ENCODE measurements around the gene RND1.
"Not testable (repeated sequence)": the region's sequence is repeated elsewhere in the genome, so short reads cannot be mapped to it uniquely, and the experiment has no call there.

Gene RND1

DNA sequence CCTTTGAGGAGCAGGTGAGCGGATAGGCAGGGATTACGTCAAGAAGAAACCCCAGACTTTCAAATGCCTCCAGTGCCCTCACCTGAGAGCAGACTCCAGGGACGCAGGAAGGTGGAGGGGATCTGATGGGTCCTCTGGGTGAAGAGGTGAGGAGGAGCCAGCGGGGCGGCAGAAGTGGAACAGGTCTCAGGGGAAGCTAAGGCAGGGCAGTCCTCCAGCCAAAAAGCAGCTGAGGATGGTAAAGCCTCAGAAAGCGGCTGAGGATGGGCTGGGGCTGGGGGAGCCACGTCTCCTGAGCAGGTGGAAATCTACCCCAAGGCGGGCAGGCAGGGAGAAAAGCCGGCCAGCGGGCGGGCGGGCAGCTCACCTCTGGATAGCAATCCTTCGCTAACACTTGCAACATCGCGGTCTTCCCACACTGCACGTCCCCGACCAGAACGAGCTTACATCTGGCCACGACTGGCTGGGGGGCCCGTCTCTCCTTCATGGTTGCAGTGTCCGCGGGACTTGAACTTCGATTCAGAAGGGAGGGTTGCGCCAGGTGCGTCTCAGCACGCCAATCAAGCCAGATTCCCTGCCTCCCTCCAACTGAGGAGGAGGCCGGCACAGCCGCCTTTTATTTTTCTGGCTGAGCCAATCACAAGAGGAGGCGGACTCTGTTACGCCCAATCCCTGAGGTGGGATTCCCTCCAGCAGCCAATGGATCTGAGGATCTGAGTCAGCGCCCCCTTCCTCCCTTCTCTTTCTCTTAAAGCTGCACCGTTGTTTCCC is at the start of gene RND1:
TSS of gene RND1 (minus strand) at position 590 of the 771 bp plus-strand sequence. CDS start at position 487, 103 bp downstream.
- peak; percentile 95 for DNase-seq

DNA sequence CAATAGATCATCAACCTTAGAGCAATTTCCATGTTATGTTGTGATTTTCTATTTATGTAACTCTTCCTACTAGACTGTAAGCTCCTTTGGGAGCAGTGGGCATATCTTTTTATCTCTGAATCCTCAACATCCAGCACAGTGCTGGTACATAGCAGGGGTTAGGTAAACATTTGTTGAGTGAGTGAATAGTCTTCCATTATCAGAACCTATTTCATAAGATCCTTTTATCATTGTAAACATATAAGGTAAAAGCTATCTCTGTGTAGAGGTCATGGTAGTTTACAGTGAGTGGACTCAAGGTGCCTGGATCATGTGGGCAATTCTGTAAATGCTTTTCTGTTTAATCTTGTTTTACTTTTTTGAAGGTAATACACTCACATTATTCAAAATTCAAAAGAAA is 44.5 kb upstream of the RND1 start:
- no peak for DNase-seq

DNA sequence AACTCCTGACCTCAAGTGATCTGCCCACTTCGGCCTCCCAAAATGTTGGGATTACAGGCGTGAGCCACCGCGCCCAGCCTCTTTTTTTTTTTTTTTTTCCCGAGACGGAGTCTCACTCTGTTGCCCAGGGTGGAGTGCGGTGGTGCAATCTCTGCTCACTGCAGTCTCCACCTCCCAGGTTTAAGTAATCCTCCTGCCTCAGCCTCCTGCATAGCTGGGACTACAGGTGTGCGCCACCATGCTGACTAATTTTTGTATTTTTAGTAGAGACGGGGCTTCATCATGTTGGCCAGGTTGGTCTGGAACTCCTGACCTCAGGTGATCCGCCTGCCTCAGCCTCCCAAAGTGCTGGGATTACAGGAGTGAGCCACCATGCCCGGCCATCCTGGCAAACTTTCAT is 44.0 kb upstream of the RND1 start:
- not testable (repeated sequence) for DNase-seq

DNA sequence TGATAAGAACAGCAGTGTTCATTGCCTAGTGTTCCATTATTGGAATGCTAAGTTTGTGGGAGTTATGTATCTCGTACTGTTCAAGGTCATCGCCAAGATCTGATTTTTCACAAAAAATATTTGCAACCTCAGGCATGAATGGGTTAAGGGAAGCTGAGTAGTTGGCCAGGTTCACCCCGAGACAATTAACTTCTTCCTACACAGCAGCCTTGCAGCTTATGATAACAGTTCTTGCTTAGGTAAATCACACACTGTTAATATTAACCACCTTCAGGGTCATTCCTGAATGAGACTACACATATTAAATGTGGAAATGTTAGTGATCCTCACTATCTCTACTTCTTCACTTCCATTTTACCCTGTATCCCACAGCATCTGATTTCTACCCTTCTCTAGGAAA is 41.6 kb upstream of the RND1 start:
- DNase-seq, result no peak

DNA sequence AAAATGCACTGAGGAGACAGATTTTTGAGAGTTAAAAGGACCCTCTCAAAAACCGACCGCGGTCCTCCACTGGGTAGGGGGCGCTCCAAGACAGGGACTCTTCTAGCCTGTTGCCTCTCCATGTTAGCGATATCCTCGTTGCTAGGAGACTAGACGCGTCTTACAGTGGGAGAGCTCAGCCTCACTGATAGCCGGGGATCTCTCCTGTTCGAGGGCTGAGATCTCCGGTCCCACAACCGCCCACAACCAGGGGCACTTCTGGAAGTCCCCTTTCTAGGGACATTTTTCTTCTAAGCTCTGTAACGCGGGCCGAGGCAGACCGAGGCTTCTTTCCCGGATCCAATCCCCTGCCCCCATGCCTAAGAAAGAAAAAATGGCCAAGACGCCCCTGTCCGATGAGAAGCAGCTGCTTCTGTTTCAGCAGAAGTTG is 38.3 kb upstream of the RND1 start:
- peak; percentile 79 for DNase-seq

DNA sequence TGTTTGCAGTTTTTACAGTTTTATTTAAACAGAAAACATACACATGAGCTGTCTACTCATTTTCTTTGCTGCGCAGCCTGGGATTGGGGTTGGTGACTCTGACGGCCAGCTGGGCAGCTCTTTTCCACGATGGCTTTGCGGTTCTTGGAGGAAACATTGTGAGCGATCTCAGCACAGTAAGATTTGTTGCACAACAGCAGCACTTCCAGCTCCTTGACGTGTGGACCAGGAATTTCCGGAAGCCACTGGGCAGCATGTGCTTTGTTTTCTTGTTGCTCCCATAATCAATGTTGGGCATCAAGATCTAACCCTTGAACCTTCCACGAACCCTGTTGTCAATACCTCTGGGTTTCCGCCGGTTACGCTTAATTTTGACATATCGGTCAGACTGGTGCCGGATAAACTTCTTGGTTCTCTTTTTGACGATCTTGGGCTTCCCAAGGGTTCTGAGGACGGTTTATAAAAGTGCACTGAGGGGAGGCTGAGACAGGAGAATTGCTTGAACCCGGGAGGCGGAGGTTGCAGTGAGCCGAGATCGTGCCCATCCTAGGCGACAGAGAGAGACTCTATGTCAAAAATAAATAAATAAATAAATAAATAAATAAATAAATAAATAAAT is 37.8 kb upstream of the RND1 start:
- DNase-seq, result no peak

DNA sequence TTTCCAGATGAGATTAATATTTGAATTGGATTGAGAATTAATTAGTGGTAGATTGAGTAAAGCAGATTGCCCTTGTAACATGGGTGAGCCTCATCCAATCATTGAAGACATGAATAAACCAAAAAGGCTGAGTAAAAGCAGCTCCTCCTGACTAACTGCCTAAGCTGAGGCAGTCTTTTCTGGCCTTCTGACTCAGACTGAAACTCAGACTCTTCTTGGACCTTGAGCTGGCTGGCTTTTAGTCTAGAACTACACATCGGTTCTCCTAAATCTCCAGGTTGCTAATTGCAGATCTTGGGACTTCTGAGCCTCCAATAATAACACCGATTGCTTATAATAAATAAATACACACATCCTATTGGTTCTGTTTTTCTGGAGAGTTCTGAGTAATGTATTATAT is 35.6 kb upstream of the RND1 start:
- no peak for DNase-seq

DNA sequence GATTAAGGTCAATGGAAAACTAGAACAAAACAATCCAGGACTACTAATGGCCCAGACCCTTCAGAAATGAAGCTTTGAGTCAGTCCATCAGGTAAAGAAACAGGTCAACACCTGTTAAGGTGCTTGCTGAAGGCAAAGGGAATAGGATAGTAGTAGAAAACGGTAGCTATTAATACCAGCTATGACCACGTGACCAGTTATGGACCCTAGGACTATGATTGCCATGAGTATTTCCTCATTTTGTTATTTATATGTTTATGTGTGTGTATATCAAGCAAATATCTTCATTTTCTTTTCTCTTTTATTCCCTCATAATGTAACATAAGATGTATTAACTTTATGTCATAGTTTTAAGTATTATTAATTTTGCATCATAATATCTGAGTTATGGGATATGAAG is 34.0 kb upstream of the RND1 start:
- DNase-seq, result no peak

DNA sequence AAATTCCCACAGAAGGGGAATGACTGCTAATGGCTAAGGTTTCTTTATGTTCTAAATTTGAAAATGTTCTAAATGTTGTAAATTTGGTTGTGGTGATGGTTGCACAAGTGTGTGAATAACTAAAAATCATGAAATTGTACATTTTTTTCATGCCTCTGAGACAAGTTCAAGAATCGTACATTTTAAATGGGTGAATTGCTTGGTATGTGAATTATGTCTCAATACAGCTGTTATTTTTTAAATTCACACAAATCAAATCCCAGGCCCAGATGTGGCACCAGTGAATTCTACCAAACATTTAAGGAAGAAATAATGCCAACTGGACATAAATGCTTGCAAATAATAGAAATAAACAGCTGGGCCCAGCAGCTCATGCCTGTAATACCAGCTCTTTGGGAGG is 28.6 kb upstream of the RND1 start:
- DNase-seq, result no peak

DNA sequence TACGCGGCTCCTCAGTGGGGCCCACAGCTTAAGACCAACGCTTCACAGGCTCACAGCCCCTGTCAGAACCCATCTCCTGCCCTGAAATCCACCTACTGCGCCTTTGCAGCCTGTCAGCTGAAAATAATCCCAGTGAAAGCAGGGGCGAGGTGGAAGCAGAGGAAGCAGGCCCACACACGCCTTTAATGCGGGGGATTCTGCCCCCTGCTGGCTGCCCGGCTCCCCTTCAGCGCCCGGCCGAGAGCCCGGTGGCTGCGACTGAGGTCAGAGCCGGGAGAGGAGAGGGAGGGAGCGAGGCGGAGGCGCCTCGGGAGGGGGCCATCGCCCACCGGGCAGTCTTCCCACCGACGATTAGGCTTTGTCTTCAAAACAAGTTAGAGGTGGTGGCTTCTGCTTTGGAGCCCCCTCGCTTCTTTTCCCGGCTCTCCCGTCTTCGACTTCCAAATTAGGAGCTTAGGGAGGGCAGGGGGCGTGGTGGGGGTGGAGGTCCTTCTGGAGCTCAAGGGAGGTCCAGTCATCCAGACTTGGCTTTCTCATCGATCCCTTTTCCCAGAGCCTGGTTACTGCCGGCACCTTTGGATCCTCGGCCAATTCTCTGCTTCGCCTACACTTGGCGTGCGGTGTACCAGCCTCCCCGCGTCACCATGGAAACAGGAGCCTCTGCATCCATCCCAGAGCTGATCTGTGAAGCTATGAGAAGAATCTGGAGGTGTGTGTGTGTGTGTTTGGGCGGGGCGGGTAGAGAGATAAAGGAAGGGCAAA is 25.2 kb upstream of the RND1 start:
- peak; percentile 63 for DNase-seq

DNA sequence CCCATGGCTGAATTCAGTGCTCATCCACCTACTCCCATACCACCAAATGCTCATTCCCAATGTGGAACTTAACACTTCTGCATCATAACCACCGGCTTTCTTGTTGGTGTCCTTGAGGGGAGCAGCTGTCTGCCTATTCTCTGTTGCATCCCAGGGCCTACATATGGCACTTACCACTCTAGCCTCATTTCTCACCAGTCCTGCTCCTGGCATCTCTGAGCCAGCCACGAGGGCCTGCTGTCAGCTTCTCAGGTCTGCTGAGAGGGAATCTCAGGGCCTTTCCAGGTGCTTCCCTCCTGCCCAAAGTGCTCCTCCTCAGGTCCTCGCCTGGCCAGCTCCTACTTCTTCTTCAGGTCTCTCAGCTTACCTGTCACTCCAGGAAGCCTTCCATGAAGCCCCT is 24.0 kb upstream of the RND1 start:
- DNase-seq, result no peak

DNA sequence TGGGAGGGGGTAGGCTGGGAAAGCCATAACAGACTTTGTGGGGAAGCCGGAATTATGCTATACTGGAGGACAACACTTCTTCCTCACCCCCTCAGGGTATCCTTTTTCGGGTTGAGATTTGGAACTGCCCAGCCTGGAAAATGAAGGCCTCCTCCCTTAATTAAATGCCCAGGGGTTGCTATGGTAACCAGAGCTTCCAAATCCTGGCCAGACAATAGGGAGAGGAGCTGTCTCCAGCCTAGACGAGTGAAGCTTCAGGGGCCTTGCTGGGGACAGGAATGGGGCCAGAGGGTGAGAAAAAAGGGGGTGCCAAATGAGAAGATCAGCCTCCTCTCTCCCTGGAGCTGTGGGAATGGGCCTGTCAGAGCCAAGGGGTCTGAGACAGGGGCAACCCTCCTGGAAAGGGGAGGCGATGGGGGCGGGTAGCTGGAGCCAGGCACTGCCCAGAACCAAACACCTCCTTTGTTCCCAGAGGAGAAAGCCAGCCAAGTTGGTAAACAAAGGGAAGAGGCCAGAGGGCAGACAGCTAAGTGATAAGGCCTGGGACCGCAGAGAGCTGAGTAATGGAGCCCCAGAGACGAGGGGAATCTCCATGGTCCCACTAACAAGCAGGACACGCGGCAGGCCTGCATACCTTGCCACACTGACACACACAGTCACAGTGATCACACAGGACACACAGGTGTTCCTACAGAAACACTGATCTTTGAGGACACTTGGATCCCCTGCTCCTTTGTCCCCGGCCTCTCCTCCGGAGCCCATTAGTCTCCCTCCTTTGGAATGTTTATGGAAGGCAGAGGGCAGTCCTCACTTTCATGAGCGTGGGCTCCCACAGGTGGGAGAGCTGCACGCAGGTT is 17.9 kb upstream of the RND1 start:
- peak; percentile 6 for DNase-seq

DNA sequence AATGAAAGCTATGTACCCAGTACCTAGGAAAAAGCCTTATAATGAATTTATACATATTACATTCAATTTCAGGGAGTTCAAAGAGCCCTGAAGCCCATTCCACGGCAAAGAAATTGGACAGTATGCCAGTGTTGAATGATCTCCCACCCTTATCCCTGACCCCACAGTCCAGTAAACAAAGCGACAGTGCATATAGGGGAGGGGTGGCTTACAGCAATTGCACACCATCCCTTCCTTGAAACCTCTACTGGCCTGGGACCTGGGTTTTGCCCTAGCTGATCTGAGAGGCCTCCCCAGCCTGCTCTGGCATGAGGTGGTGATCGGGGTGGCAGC is 17.3 kb upstream of the RND1 start:
- DNase-seq, result no peak

DNA sequence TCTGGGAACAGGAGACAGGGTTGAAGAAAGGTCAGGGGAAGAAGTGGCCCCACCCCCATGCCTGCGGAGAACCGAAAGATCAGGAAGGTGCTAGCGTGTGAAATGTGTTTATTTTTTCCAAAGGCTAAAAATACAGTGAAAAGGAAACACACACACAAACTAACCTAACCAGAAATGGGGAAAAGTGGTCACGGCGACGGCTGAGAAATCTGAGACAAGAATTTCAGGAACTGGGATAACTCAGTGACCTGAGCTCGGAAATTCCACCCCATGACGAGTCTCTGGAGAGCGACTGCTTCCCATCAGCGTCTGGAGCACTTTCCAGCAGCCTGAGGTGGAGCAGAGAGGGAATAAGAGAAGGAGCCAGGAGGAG is 16.6 kb upstream of the RND1 start:
- DNase-seq, result no peak

DNA sequence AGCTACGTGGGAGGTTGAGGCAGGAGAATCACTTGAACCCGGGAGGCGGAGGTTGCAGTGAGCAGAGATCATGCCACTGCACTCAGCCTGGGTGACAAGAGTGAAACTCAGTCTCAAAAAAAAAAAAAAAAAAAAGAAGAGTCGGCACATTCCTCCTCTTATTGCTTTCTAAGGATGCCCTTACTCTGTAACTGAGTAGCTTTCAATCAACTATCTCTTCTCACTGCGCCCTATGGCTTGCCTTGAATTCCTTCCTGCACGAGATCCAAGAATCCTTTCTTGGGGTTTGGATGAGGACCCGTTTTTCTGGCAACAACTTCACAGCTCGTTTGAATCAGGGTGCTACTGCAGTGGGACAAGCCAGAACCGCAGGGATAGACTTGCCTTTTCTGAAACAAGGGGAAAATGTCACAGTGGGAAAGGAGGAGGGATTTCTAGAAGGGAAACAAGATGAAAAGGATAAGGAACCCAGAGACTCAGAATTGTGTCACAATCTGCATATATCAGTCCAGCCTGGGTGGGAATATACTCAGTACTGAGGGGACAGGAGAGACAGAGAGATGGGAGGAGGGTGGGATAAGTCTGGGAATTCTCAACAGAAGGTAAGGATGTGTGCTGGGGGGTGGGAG is 16.1 kb upstream of the RND1 start:
- no peak for DNase-seq

DNA sequence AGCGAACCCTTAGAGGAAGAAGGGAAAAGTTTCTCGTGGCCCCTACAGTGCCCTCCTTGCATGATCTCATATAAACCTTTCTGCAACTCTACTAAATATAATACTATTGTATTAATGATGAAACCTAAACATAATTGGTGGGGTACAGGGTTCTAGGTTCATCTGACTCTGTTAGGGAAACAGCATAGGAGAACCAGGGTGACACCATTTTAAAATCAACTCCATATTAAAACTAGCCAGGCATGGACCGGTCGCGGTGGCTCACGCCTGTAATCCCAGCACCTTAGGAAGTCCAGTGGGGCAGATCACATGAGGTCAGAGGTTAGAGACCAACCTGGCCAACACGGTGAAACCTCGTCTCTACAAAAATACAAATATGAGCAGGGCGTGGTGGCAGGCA is 15.0 kb upstream of the RND1 start:
- DNase-seq, result no peak

DNA sequence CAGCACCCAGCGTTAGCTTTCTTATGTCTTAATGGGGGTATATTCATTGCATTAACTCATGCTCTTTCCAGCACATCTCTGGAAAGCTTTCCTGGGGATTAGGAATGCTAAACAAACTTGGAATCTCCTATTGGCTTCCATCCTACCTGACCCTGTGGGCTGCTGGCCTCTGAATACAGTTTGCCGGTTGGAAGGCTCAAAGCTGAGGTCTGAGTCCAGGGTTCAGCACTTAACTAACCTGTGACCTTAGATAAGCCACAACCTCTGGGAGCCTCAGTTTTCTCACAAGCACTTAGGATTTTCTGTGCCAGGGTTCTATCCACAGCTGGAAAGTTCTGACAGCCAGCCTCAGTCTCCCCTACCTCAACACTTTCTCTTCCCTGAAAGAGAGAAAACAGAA is 12.9 kb upstream of the RND1 start:
- no peak for DNase-seq

DNA sequence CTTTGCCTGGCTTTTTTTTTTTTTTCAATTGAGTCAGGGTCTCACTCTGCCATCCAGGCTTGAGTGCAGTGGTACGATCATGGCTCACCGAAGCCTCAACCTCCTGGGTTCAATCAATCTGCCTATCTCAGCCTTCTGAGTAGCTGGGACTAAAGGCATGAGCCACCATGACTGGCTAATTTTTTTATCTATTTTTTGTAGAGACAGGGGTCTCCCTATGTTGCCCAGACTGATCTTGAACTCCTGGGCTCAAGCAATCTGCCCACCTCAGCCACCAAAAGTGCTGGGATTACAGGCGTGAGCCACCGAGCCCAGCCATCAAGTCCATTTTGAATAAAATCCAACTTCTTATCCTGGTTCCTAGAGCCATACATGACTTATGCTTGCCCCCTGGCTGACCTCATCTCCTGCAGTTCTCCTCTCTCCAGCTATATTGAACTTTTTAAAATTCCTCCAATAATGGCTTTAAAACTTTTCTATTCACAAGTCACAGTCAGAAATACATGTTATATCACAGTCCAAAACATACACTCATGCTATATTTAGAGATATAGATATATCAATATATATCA is 10.4 kb upstream of the RND1 start:
- no peak for DNase-seq

DNA sequence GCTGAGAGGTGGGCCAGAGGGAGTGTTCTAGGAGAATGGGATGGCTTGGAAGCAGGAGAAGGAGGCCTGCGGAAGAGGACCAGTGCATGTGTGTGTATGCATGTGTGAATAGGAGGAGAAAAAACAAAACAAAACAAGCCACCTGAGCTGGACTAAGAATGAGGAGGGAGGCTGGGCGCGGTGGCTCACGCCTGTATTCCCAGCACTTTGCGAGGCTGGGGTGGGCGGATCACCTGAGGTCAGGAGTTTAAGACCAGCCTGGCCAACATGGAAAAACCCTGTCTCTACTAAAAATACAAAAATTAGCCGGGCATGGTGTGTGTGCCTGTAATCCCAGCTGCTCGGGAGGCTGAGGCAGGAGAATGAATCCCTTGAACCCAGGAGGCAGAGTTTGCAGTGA is 7.9 kb upstream of the RND1 start:
- DNase-seq, result not testable (repeated sequence)

DNA sequence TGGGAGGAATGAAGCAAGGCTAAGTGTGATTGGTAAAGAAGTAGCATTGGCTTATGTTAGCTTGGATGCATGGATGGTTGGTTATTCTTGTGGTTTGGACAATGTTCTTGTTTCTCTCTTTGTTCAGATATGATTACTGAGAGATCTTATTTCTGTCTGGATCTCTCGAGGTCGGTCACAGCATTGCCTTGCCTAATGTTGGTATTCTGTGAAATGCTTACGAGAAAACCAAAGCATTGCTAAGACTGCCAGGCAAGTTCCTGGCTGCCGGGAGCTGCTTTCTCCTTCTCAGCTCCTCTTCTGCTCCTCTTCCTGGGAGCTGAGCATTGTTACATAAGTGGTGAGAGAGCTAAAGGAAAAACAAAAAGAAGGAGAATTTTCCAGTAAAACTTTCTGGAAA is 7.4 kb upstream of the RND1 start:
- no peak for DNase-seq

DNA sequence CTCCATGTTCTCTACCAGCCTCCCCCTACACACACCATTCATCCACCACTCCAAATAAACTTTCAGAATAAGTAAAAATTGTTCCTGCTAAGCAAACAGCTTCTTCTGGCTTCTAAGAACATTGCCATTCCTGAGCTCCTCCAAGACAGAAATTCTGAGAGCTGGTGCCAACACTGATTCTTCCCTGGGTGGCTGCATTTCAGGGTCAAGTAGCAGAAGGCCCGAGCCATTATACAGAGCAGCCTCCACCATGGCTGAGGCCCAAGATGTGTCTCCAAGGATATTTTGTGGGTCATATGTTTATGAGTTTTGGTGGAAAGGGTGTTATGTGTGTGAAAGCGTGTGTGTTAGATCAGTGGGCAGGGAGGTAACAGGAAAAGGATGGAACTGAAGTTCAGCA is 3.5 kb upstream of the RND1 start:
- DNase-seq, result no peak

DNA sequence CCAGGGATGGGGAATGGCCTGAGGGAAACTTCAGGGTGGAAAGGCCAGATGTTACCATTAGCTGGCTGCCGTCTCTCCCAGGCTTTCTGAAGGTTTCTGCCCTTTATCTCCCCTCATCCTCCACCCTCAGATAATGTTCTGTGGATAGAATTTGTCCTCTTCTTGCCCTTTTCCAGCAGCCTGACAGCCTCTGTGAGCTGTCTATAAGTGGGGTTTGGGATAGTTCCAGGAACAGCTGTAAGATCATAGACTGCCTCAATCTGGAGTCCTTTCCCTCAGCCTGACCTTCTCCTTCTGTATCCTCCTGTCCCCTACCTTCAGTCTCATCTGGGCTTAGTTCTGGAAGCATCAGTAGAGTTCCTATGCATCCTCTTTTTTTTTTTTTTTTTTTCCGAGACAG is 2.8 kb upstream of the RND1 start:
- no peak for DNase-seq
